HepG2 (cell line): ENCODE measurements around the gene RASSF7. TPM values are rescaled to one million over a fixed set of nuclear protein-coding genes. Genes with fewer than 3 reads are reported as not detected.
A peak's percentile ranks its signal among the peaks of the same experiment; 100 is the strongest.

Source experiments
- CBX1 ChIP-seq: IDR thresholded peaks from one replicate; pipeline ENCODE4 v1.6.1; 2016; ENCODE audit warnings: antibody characterized with exemption, low read depth
- CSRNP1 ChIP-seq: sonication (generic); formaldehyde crosslinking; IDR thresholded peaks from 2 replicates; pipeline ENCODE4 v1.8.1; 2023; ENCODE audit warnings: mild to moderate bottlenecking, missing genetic modification reagents
- E2F2 ChIP-seq: sonication (generic); formaldehyde crosslinking; IDR thresholded peaks from 2 replicates; pipeline ENCODE4 v1.4.0; 2020; ENCODE audit warnings: missing genetic modification reagents, borderline replicate concordance
- ISX ChIP-seq: sonication (generic); formaldehyde crosslinking; conservative IDR thresholded peaks from 2 replicates; pipeline ENCODE4 v1.5.0; 2020; ENCODE audit warnings: missing genetic modification reagents
- KDM5A ChIP-seq: fragments of 200-600 bp; sonication (generic); IDR thresholded peaks from 2 replicates; pipeline ENCODE4 v1.7.0; 2018; ENCODE audit warnings: antibody characterized with exemption, mild to moderate bottlenecking, low read length, borderline replicate concordance
- MYC ChIP-seq: sonication (generic); formaldehyde crosslinking; IDR thresholded peaks from 2 replicates; pipeline ENCODE4 v1.9.0; 2021; ENCODE audit warnings: missing genetic modification reagents, borderline replicate concordance
- NCOA5 ChIP-seq: sonication (generic); formaldehyde crosslinking; IDR thresholded peaks from 2 replicates; pipeline ENCODE4 v1.4.0; 2020; ENCODE audit warnings: missing genetic modification reagents
- RARA ChIP-seq: IDR thresholded peaks from 2 replicates; pipeline ENCODE4 v1.6.1; 2016; ENCODE audit warnings: missing genetic modification reagents, missing compliant biosample characterization
- REL ChIP-seq: sonication (generic); formaldehyde crosslinking; conservative IDR thresholded peaks from 2 replicates; pipeline ENCODE4 v1.8.0; 2022; ENCODE audit warnings: mild to moderate bottlenecking, missing genetic modification reagents, moderate library complexity
- SP2 ChIP-seq: sonication (generic); formaldehyde crosslinking; IDR thresholded peaks from 2 replicates; pipeline ENCODE4 v1.5.1; 2020; ENCODE audit warnings: mild to moderate bottlenecking, missing genetic modification reagents
- TAF1 ChIP-seq: sonication (generic); formaldehyde crosslinking; IDR thresholded peaks from 2 replicates; pipeline ENCODE4 v1.4.0; 2020; ENCODE audit warnings: missing genetic modification reagents
- TIGD3 ChIP-seq: sonication (generic); formaldehyde crosslinking; IDR thresholded peaks from 2 replicates; pipeline ENCODE4 v1.5.1; 2020; ENCODE audit warnings: mild to moderate bottlenecking, missing genetic modification reagents, borderline replicate concordance
- ZBTB7B ChIP-seq: sonication (generic); formaldehyde crosslinking; IDR thresholded peaks from 2 replicates; pipeline ENCODE4 v1.4.0; 2020; ENCODE audit warnings: missing genetic modification reagents
- ZFP91 ChIP-seq: sonication (generic); formaldehyde crosslinking; IDR thresholded peaks from 2 replicates; pipeline ENCODE4 v1.9.0; 2022; ENCODE audit warnings: missing genetic modification reagents, mild to moderate bottlenecking, borderline replicate concordance
- ZMYM4 ChIP-seq: sonication (generic); formaldehyde crosslinking; IDR thresholded peaks from 2 replicates; pipeline ENCODE4 v1.8.1; 2023; ENCODE audit warnings: mild to moderate bottlenecking, missing genetic modification reagents
- ZNF20 ChIP-seq: sonication (generic); formaldehyde crosslinking; IDR thresholded peaks from 2 replicates; pipeline ENCODE4 v1.4.0; 2020; ENCODE audit warnings: mild to moderate bottlenecking, moderate library complexity, missing genetic modification reagents
- ZNF264 ChIP-seq: sonication (generic); formaldehyde crosslinking; IDR thresholded peaks from 2 replicates; pipeline ENCODE4 v1.4.0; 2020; ENCODE audit warnings: missing genetic modification reagents
- ZNF382 ChIP-seq: sonication (generic); formaldehyde crosslinking; IDR thresholded peaks from 2 replicates; pipeline ENCODE4 v1.5.0; 2020; ENCODE audit warnings: missing genetic modification reagents, mild to moderate bottlenecking, borderline replicate concordance
- ZNF703 ChIP-seq: sonication (generic); formaldehyde crosslinking; IDR thresholded peaks from 2 replicates; pipeline ENCODE4 v1.5.1; 2020; ENCODE audit warnings: missing genetic modification reagents, mild to moderate bottlenecking, moderate library complexity, borderline replicate concordance
- ZNF766 ChIP-seq: sonication (generic); formaldehyde crosslinking; IDR thresholded peaks from 2 replicates; pipeline ENCODE4 v1.5.0; 2020; ENCODE audit warnings: missing genetic modification reagents, borderline replicate concordance
- ZNF784 ChIP-seq: sonication (generic); formaldehyde crosslinking; IDR thresholded peaks from 2 replicates; pipeline ENCODE4 v1.5.1; 2020; ENCODE audit warnings: missing genetic modification reagents, mild to moderate bottlenecking, borderline replicate concordance
- polyA plus RNA-seq, 8 experiments: library from polyadenylated mRNA; depleted of rRNA in 3 of 8; stranded (reverse) in 7 of 8; unstranded in 1 of 8; fragments of >200 nt; fragmentation: Illumina TruSeq in 4 of 8; extraction: Trizol in 4 of 8; gene quantifications; 2 replicates each; pipeline versions ENCODE4 v1.2.1 to v1.2.3, GENCODE V29; 2011 to 2016; ENCODE audit warnings: low read depth in 4 of 8, missing spikeins in 1 of 8, mixed read lengths in 1 of 8; ENCODE audit not compliant: insufficient read depth in 1 of 8
- total RNA-seq, 5 experiments: library from RNA; depleted of rRNA; stranded (reverse); fragments of >200 nt; fragmentation: Illumina TruSeq; extraction: Trizol; gene quantifications; 2 replicates each; pipeline ENCODE4 v1.2.3, GENCODE V29; 2016; ENCODE audit warnings: low read depth in 1 of 5

Gene RASSF7
- total and polyA plus RNA-seq, 2 of the 13 experiments (the other 11 are each of a cell fraction or from before 2014, with no cell fraction given): 20.2 to 28.6 TPM

GRCh38 chr11:587978-588380, 27.2 kb downstream of the RASSF7 start (continued):
- TF ChIP-seq TIGD3 (CRISPR knock-in tag) (no peak), ZNF20 (CRISPR knock-in tag) (no peak), SP2 (no peak), TAF1 (CRISPR knock-in tag) (no peak), ZNF382 (CRISPR knock-in tag) (no peak), ZBTB7B (CRISPR knock-in tag) (peak; percentile 52; the same call in 1 of the 2 replicates), NCOA5 (CRISPR knock-in tag) (no peak), ZNF703 (CRISPR knock-in tag) (no peak), ZFP91 (CRISPR knock-in tag) (no peak), CBX1 (no peak), CSRNP1 (CRISPR knock-in tag) (no peak), RARA (CRISPR knock-in tag) (peak; percentile 93), ZNF766 (CRISPR knock-in tag) (no peak), E2F2 (CRISPR knock-in tag) (no peak), MYC (CRISPR knock-in tag) (peak; percentile 54; the same call in 1 of the 2 replicates), ZMYM4 (CRISPR knock-in tag) (no peak; the same call in 1 of the 2 replicates), REL (no peak), ISX (CRISPR knock-in tag) (no peak), ZNF264 (CRISPR knock-in tag) (no peak), ZNF784 (CRISPR knock-in tag) (no peak), KDM5A (no peak)
